CD14-positive monocyte (primary cell): Measurements from ENCODE around the gene ATRX. TPM values are rescaled to one million over a fixed set of nuclear protein-coding genes. Genes with fewer than 3 reads are reported as not detected.
A peak's percentile ranks its signal among the peaks of the same experiment; 100 is the strongest.

Experiments used
- DNase-seq, 3 donors: peaks; one replicate each; pipeline ENCODE4 v3.0.0-alpha.2; 2011 to 2022
- H2AFZ ChIP-seq: 2 replicates; pipeline ENCODE4 v1.6.0; 2012; ENCODE audit warnings: mild to moderate bottlenecking, low read depth, low read length, inconsistent platforms; ENCODE audit not compliant: insufficient read depth, poor library complexity, severe bottlenecking
- H3K27ac ChIP-seq, 2 donors: 1 replicate in 1 of 2; 2 replicates in 1 of 2; pipeline ENCODE4 v1.5.1; 2012 to 2013; ENCODE audit warnings: low read length in 2 of 2, control low read depth in 1 of 2, inconsistent platforms in 1 of 2, low read depth in 1 of 2, mild to moderate bottlenecking in 1 of 2
- H3K27me3 ChIP-seq, 2 donors: one replicate each; pipeline versions ENCODE4 v1.6.0 to v1.6.1; 2011 to 2013; ENCODE audit warnings: low read length in 2 of 2; ENCODE audit not compliant: control insufficient read depth in 2 of 2, insufficient read depth in 2 of 2
- H3K36me3 ChIP-seq, 2 donors: replicated peaks in 1 of 2; 1 replicate in 1 of 2; 2 replicates in 1 of 2; pipeline versions ENCODE4 v1.5.1 to v1.6.1; 2012 to 2013; ENCODE audit warnings: low read length in 2 of 2, control low read depth in 1 of 2, inconsistent platforms in 1 of 2, mild to moderate bottlenecking in 1 of 2; ENCODE audit not compliant: insufficient read depth in 2 of 2, control insufficient read depth in 1 of 2
- H3K4me1 ChIP-seq, 2 donors: 1 replicate in 1 of 2; 2 replicates in 1 of 2; pipeline versions ENCODE4 v1.5.1 to v1.6.1; 2012 to 2013; ENCODE audit warnings: low read length in 2 of 2, control low read depth in 1 of 2, inconsistent platforms in 1 of 2, mild to moderate bottlenecking in 1 of 2, moderate library complexity in 1 of 2; ENCODE audit not compliant: insufficient read depth in 2 of 2, control insufficient read depth in 1 of 2
- H3K4me2 ChIP-seq: replicated peaks from 2 replicates; pipeline ENCODE3; 2012; ENCODE audit warnings: low read length, moderate library complexity, mild to moderate bottlenecking; ENCODE audit not compliant: poor library complexity, severe bottlenecking; ENCODE audit errors: extremely low read depth
- H3K4me3 ChIP-seq, 3 experiments: fragments of 200-600 bp in 1 of 3; sonication (generic) in 1 of 3; replicated peaks in 1 of 3; 1 replicate in 2 of 3; 2 replicates in 1 of 3; pipeline ENCODE4 v1.5.1; 2011 to 2013; ENCODE audit warnings: low read length in 3 of 3, mild to moderate bottlenecking in 3 of 3, control low read depth in 2 of 3, low read depth in 2 of 3, inconsistent platforms in 1 of 3, moderate library complexity in 1 of 3
- H3K79me2 ChIP-seq: 2 replicates; pipeline ENCODE4 v1.6.0; 2012; ENCODE audit warnings: mild to moderate bottlenecking, control low read depth, inconsistent platforms, low read length, moderate library complexity; ENCODE audit not compliant: insufficient read depth
- H3K9ac ChIP-seq: 2 replicates; pipeline ENCODE4 v1.6.0; 2017; ENCODE audit warnings: low read length, mild to moderate bottlenecking; ENCODE audit not compliant: insufficient read depth, poor library complexity, severe bottlenecking
- H3K9me3 ChIP-seq, 2 donors: replicated peaks in 1 of 2; 1 replicate in 1 of 2; 2 replicates in 1 of 2; pipeline versions ENCODE4 v1.5.1 to v1.6.1; 2012 to 2013; ENCODE audit warnings: low read length in 2 of 2, control low read depth in 1 of 2; ENCODE audit not compliant: control insufficient read depth in 1 of 2, insufficient read depth in 1 of 2
- H4K20me1 ChIP-seq: 2 replicates; pipeline ENCODE4 v1.6.0; 2012; ENCODE audit warnings: mild to moderate bottlenecking, low read length, control low read depth, moderate library complexity; ENCODE audit not compliant: insufficient read depth
- H3K27ac Mint-ChIP-seq, 7 donors: one replicate each; pipeline ENCODE4 v1.8.0; 2020; ENCODE audit warnings: mild to moderate bottlenecking in 7 of 7, mixed read lengths in 7 of 7, moderate library complexity in 6 of 7, inconsistent platforms in 2 of 7
- H3K27me3 Mint-ChIP-seq, 3 donors: one replicate each; pipeline ENCODE4 v1.8.0; 2021 to 2022; ENCODE audit warnings: low read depth in 3 of 3, mild to moderate bottlenecking in 3 of 3, mixed read lengths in 3 of 3, moderate library complexity in 3 of 3, inconsistent platforms in 1 of 3
- H3K36me3 Mint-ChIP-seq, 2 donors: one replicate each; pipeline ENCODE4 v1.8.0; 2020; ENCODE audit warnings: mixed read lengths in 2 of 2, inconsistent platforms in 1 of 2, mild to moderate bottlenecking in 1 of 2
- H3K4me1 Mint-ChIP-seq: one replicate; pipeline ENCODE4 v1.8.0; 2020; ENCODE audit warnings: mild to moderate bottlenecking, mixed read lengths
- H3K4me3 Mint-ChIP-seq, 2 donors: one replicate each; pipeline ENCODE4 v1.8.0; 2020; ENCODE audit warnings: mild to moderate bottlenecking in 2 of 2, mixed read lengths in 2 of 2, moderate library complexity in 1 of 2
- H3K9me3 Mint-ChIP-seq, 7 donors: one replicate each; pipeline ENCODE4 v1.8.0; 2020 to 2022; ENCODE audit warnings: mixed read lengths in 7 of 7, mild to moderate bottlenecking in 6 of 7, moderate library complexity in 6 of 7, inconsistent platforms in 2 of 7
- CTCF ChIP-seq: fragments of 200-600 bp; IDR thresholded peaks from one replicate; pipeline ENCODE4 v1.8.0; 2022; ENCODE audit warnings: antibody characterized with exemption, mild to moderate bottlenecking
- WGBS: methylation state at CpG from one replicate; pipeline ENCODE4 v1.1.5; 2013; ENCODE audit warnings: missing lambda C conversion rate; ENCODE audit not compliant: insufficient coverage; 5-methylcytosine and 5-hydroxymethylcytosine counted together
- intact Hi-C, 2 donors: fragments of 100-400 bp; cut with micrococcal nuclease; formaldehyde crosslinking; loops; one replicate each; pipeline versions ENCODE4 v1.15.0 to v1.15.1; 2023
- polyA plus RNA-seq, 3 donors: library from polyadenylated mRNA; depleted of rRNA in 1 of 3; unstranded in 2 of 3; stranded (reverse) in 1 of 3; fragments of 300-500 nt in 2 of 3; fragments of >200 nt in 1 of 3; fragmentation: Illumina TruSeq in 2 of 3; gene quantifications; 1 replicate in 2 of 3; 2 replicates in 1 of 3; pipeline ENCODE4 v1.2.3, GENCODE V29; 2012 to 2021

ATRX gene
- polyA plus RNA-seq, 3 donors: 8.6 to 18.3 (median 17.3) TPM

GRCh38 chrX:77639820-77640219 lies 146.2 kb downstream of the ATRX start:
- Histone ChIP-seq H3K27ac (no peak overlapping the region), H3K4me3 (no peak overlapping the region), H3K4me2 (no peak overlapping the region), H3K9me3 (no peaks in the 10 kb centered on the region), H3K36me3 (peaks cover 6 to 24% of the 10 kb centered on the region in 2 donors), H4K20me1 (no peaks in the 10 kb centered on the region), H3K9ac (no peak overlapping the region), H3K27me3 (no peaks in the 10 kb centered on the region), H2AFZ (no peak overlapping the region), H3K79me2 (no peaks in the 10 kb centered on the region), H3K4me1 (no peaks in the 10 kb centered on the region)
- Mint-ChIP-seq H3K27ac (no peak overlapping the region), H3K4me3 (no peak overlapping the region), H3K27me3 (peaks cover 0 to 2% (median 0%) of the 10 kb centered on the region in 3 donors), H3K9me3 (peaks cover 0 to 15% (median 4%) of the 10 kb centered on the region in 7 donors), H3K4me1 (peaks cover 2% of the 10 kb centered on the region), H3K36me3 (peaks cover 36 to 40% of the 10 kb centered on the region in 2 donors)
- no peak for DNase-seq
- no CpG with 5 or more reads among the region's 1 CpG for WGBS
- intact Hi-C loops: no loop called here
- TF ChIP-seq CTCF: no peak

GRCh38 chrX:77638397-77638796 lies 147.6 kb downstream of the ATRX start:
- Histone ChIP-seq H4K20me1 (no peaks in the 10 kb centered on the region), H3K4me3 (no peak overlapping the region), H3K4me1 (no peaks in the 10 kb centered on the region), H3K4me2 (no peak overlapping the region), H3K9ac (no peak overlapping the region), H3K9me3 (no peaks in the 10 kb centered on the region), H3K79me2 (no peaks in the 10 kb centered on the region), H3K36me3 (peaks cover 13 to 33% of the 10 kb centered on the region in 2 donors), H3K27me3 (no peaks in the 10 kb centered on the region), H3K27ac (no peak overlapping the region), H2AFZ (no peak overlapping the region)
- intact Hi-C loops: no loop called here
- Mint-ChIP-seq H3K9me3 (peaks cover 0 to 15% (median 4%) of the 10 kb centered on the region in 7 donors), H3K27me3 (peaks cover 0 to 2% (median 0%) of the 10 kb centered on the region in 3 donors), H3K27ac (peak overlapping the region in 1 of 7 donors; percentile 6), H3K36me3 (peaks cover 35 to 40% of the 10 kb centered on the region in 2 donors), H3K4me1 (peaks cover 2% of the 10 kb centered on the region), H3K4me3 (no peak overlapping the region)
- DNase-seq: no peak
- TF ChIP-seq CTCF: no peak
- no CpG with 5 or more reads among the region's 8 CpGs for WGBS
